ENCODE measurements around the gene HIGD1A. TPM values are rescaled to one million over a fixed set of nuclear protein-coding genes. Genes with fewer than 3 reads are reported as not detected.

HIGD1A gene
- total RNA-seq: 67.0 and 70.5 TPM in 2 replicates

- intact Hi-C loops (cut with micrococcal nuclease): loop anchor here (1.0 to 10.0 kb wide), 11 partner anchors 23 to 818 kb away; partner anchors contain the start of genes ANO10, CCDC13, SEC22C and SS18L2
Observed at GRCh38 chr3:42804106-42804830, at the start of gene HIGD1A. HIGD1A (minus strand) TSS chr3:42804490; CDS start chr3:42794253, 10,237 bp downstream.

GRCh38 chr3:42853739-42854302 lies 49.5 kb upstream of the HIGD1A start:
- intact Hi-C loops (cut with micrococcal nuclease): no loop called here

- intact Hi-C loops (cut with micrococcal nuclease): no loop called here
Observed at GRCh38 chr3:42853056-42853455, 48.8 kb upstream of the HIGD1A start.

GRCh38 chr3:42852441-42852840 lies 48.2 kb upstream of the HIGD1A start:
- intact Hi-C loops (cut with micrococcal nuclease): no loop called here

GRCh38 chr3:42851228-42851834 lies 47.0 kb upstream of the HIGD1A start:
- intact Hi-C loops (cut with micrococcal nuclease): no loop called here

GRCh38 chr3:42850263-42850662 lies 46.0 kb upstream of the HIGD1A start:
- intact Hi-C loops (cut with micrococcal nuclease): no loop called here

GRCh38 chr3:42849017-42849416 lies 44.7 kb upstream of the HIGD1A start:
- intact Hi-C loops (cut with micrococcal nuclease): no loop called here

GRCh38 chr3:42847731-42848130 lies 43.4 kb upstream of the HIGD1A start:
- intact Hi-C loops (cut with micrococcal nuclease): no loop called here

GRCh38 chr3:42846685-42847522 lies 42.6 kb upstream of the HIGD1A start:
- intact Hi-C loops (cut with micrococcal nuclease): no loop called here

GRCh38 chr3:42844815-42845214 lies 40.5 kb upstream of the HIGD1A start:
- intact Hi-C loops (cut with micrococcal nuclease): no loop called here

- intact Hi-C loops (cut with micrococcal nuclease): no loop called here
Observed at GRCh38 chr3:42844412-42844713, 40.1 kb upstream of the HIGD1A start.

GRCh38 chr3:42843713-42844411 lies 39.6 kb upstream of the HIGD1A start:
- intact Hi-C loops (cut with micrococcal nuclease): no loop called here

GRCh38 chr3:42841332-42841731 lies 37.0 kb upstream of the HIGD1A start:
- intact Hi-C loops (cut with micrococcal nuclease): no loop called here

- intact Hi-C loops (cut with micrococcal nuclease): loop anchor here (1.0 kb wide), 1 partner anchor 59 kb away; no protein-coding TSS in a partner anchor
Observed at GRCh38 chr3:42839616-42840015, 35.3 kb upstream of the HIGD1A start.

- intact Hi-C loops (cut with micrococcal nuclease): no loop called here
Observed at GRCh38 chr3:42838571-42838970, 34.3 kb upstream of the HIGD1A start.

- intact Hi-C loops (cut with micrococcal nuclease): no loop called here
Observed at GRCh38 chr3:42836150-42837123, 32.1 kb upstream of the HIGD1A start.

GRCh38 chr3:42831321-42831713 lies 27.0 kb upstream of the HIGD1A start:
- intact Hi-C loops (cut with micrococcal nuclease): loop anchor here (1.0 to 2.0 kb wide), 3 partner anchors 27 to 51 kb away; partner anchors contain the start of gene HIGD1A

- intact Hi-C loops (cut with micrococcal nuclease): loop anchor here (1.0 to 2.0 kb wide), 3 partner anchors 26 to 51 kb away; partner anchors contain the start of gene HIGD1A
Observed at GRCh38 chr3:42830437-42831320, 26.4 kb upstream of the HIGD1A start.
